K562 (cell line): ENCODE data around the gene BCL3. TPM values are rescaled to one million over a fixed set of nuclear protein-coding genes. Genes with fewer than 3 reads are reported as not detected.

ENCODE experiments used
- ARID4B ChIP-seq: sonication (generic); formaldehyde crosslinking; IDR thresholded peaks from 2 replicates; pipeline ENCODE4 v1.8.0; 2022; ENCODE audit warnings: mild to moderate bottlenecking, missing genetic modification reagents
- CGGBP1 ChIP-seq: fragments of 250-450 bp; sonication (Bioruptor Pico); IDR thresholded peaks from 2 replicates; pipeline ENCODE4 v1.9.0; 2021; ENCODE audit warnings: mild to moderate bottlenecking
- CHCHD3 ChIP-seq: fragments of 250-450 bp; sonication (Bioruptor Pico); IDR thresholded peaks from 2 replicates; pipeline ENCODE4 v2.1.2; 2022; ENCODE audit warnings: mild to moderate bottlenecking
- DDX20 ChIP-seq: fragments of 450-650 bp; IDR thresholded peaks from 2 replicates; pipeline ENCODE4 v1.6.1; 2016; ENCODE audit warnings: missing genetic modification characterization, low read depth, mild to moderate bottlenecking, missing compliant biosample characterization, moderate library complexity
- GTF3C2 ChIP-seq: IDR thresholded peaks from 3 replicates; pipeline ENCODE4 v1.6.1; 2011; ENCODE audit warnings: borderline replicate concordance, mild to moderate bottlenecking, moderate library complexity; ENCODE audit not compliant: insufficient read length; ENCODE audit errors: extremely low read depth
- ILF3 ChIP-seq: fragments of 450-650 bp; IDR thresholded peaks from 2 replicates; pipeline ENCODE4 v1.6.1; 2018; ENCODE audit warnings: antibody characterized with exemption, mild to moderate bottlenecking, moderate library complexity, borderline replicate concordance
- MCM5 ChIP-seq: fragments of 450-650 bp; IDR thresholded peaks from 2 replicates; pipeline ENCODE4 v1.6.1; 2016; ENCODE audit warnings: low read depth
- NELFE ChIP-seq: IDR thresholded peaks from 2 replicates; pipeline ENCODE4 v1.6.1; 2011; ENCODE audit warnings: mild to moderate bottlenecking; ENCODE audit not compliant: insufficient read depth, insufficient read length
- NFIC ChIP-seq: fragments of 450-650 bp; IDR thresholded peaks from 2 replicates; pipeline ENCODE4 v1.6.1; 2017; ENCODE audit warnings: mild to moderate bottlenecking, inconsistent platforms
- PHTF2 ChIP-seq: fragments of 250-450 bp; sonication (Bioruptor Pico); IDR thresholded peaks from 2 replicates; pipeline ENCODE4 v1.5.0; 2021; ENCODE audit warnings: mild to moderate bottlenecking
- POLR2H ChIP-seq: IDR thresholded peaks from 2 replicates; pipeline ENCODE4 v1.6.1; 2016; ENCODE audit warnings: missing genetic modification characterization, low read depth, mild to moderate bottlenecking, control low read depth, missing compliant biosample characterization, moderate library complexity
- RERE ChIP-seq: sonication (generic); formaldehyde crosslinking; IDR thresholded peaks from 2 replicates; pipeline ENCODE4 v1.8.0; 2023; ENCODE audit warnings: missing genetic modification reagents, mild to moderate bottlenecking, borderline replicate concordance
- RFX1 ChIP-seq: fragments of 450-650 bp; IDR thresholded peaks from 2 replicates; pipeline ENCODE4 v1.6.1; 2016; ENCODE audit warnings: mild to moderate bottlenecking, moderate library complexity
- SNRNP70 ChIP-seq: fragments of 200-400 bp; formaldehyde crosslinking; optimal IDR thresholded peaks from 2 replicates; pipeline ENCODE3; 2017; ENCODE audit warnings: low read depth, low read length
- ZC3H8 ChIP-seq: fragments of 450-650 bp; IDR thresholded peaks from 2 replicates; pipeline ENCODE4 v1.6.1; 2017
- ZNF561 ChIP-seq: fragments of 450-650 bp; formaldehyde crosslinking; conservative IDR thresholded peaks from 2 replicates; pipeline ENCODE4 v1.4.0; 2020; ENCODE audit warnings: mild to moderate bottlenecking, moderate library complexity
- polyA plus RNA-seq, 8 experiments: library from polyadenylated mRNA; depleted of rRNA in 4 of 8; stranded (reverse) in 5 of 8; unstranded in 3 of 8; fragments of >200 nt; fragmentation: Nextera tagmentation in 2 of 8; fragmentation: Illumina TruSeq in 1 of 8; extraction: Ambion mirVana in 2 of 8; extraction: Trizol in 1 of 8; gene quantifications; 2 replicates each; pipeline versions ENCODE4 v1.2.1 to v1.2.3, GENCODE V29; 2011 to 2014; ENCODE audit warnings: inconsistent platforms in 1 of 8, missing spikeins in 1 of 8
- total RNA-seq, 7 experiments: library from RNA; depleted of rRNA in 6 of 7; stranded (reverse); fragments of >200 nt in 6 of 7; fragmentation: Illumina TruSeq in 2 of 7; extraction: Trizol in 2 of 7; gene quantifications; 2 replicates each; pipeline versions ENCODE4 v1.2.1 to v1.2.3, GENCODE V29; 2011 to 2021; ENCODE audit warnings: low replicate concordance in 1 of 7

The BCL3 gene
- total and polyA plus RNA-seq, 9 of the 15 experiments (the other 6 are each of a cell fraction or from before 2014, with no cell fraction given): 0.03 to 2.4 (median 0.50) TPM; not detected in 1

- TF ChIP-seq GTF3C2 (no peak), NELFE (no peak), ILF3 (no peak), SNRNP70 (no peak), RFX1 (no peak), MCM5 (no peak), DDX20 (no peak), ZC3H8 (no peak), RERE (CRISPR knock-in tag) (no peak), ARID4B (CRISPR knock-in tag) (no peak), PHTF2 (no peak), NFIC (peak; percentile 85), CGGBP1 (no peak), CHCHD3 (no peak), POLR2H (tag) (no peak), ZNF561 (no peak)
Measured at GRCh38 chr19:44741841-44742329, 6.6 kb upstream of the BCL3 start (continued).
